RWPE1 (cell line): ENCODE results near the gene MPND.

Experiments
- CTCF ChIA-PET: fragments of 350-600 bp; sonication (Branson Sonifier 250); formaldehyde crosslinking; extraction: SDS; loops from one replicate; lab custom pipeline; 2021; lab: Yijun Ruan, JAX
- POLR2A ChIA-PET: fragments of 400-600 bp; formaldehyde crosslinking; extraction: SDS; loops from one replicate; lab custom pipeline; 2020; ENCODE audit warnings: antibody characterized with exemption; ENCODE audit not compliant: low non-redundant PET; lab: Yijun Ruan, JAX
- DNase-seq: peaks from one replicate; pipeline ENCODE4 v3.0.0; 2012; ENCODE audit warnings: low spot score
- H3K27ac ChIP-seq: fragments of 450-650 bp; 2 replicates; pipeline ENCODE4 v1.5.1; 2017
- CTCF ChIP-seq: fragments of 450-650 bp; conservative IDR thresholded peaks from 2 replicates; pipeline ENCODE4 v1.5.1; 2017; ENCODE audit warnings: low read depth, mild to moderate bottlenecking

MPND gene

DNA sequence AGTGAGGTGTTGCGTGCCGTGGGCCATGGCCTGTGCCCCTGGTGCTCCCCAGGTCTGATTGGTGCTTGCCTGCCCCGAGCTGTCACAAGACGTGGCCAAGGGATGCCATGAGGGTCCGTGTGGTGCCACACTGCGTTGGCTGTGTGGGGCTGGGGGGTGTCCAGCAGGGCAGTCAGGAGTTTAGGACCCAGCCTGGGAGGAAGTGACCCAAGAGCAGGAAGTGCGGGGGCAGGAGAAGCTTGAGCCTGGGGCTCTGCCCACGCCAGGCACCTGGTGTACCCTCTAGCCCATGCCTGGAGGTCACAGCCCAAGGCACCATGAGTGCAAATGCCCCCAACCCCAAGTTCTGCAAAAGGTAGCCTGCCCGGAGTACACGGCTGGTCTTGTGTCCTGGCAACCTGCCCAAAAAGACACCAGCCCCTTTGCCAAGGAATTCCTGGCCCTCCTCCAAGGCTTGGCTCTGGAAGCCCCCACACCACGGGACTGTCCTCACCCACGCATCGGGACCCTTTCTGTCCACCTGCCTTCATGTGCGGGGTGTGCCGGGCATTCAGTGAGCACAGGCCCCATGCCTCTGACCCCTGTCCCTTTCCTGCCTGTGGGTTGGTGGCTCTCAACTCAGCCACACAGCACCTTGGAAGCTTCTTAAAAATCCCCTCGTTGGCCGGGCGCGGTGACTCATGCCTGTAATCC, 24.9 kb downstream of the MPND start:
- DNase-seq, result no peak
- ChIA-PET POLR2A (no interaction called here), CTCF (interaction anchor here (0.6 to 0.8 kb wide), 2 partner anchors 22 to 228 kb away, joined by 3 to 4 read pairs; no protein-coding TSS in a partner anchor)
- no peak for TF ChIP-seq CTCF
- H3K27ac ChIP-seq, result peak overlapping the region; percentile 99

DNA sequence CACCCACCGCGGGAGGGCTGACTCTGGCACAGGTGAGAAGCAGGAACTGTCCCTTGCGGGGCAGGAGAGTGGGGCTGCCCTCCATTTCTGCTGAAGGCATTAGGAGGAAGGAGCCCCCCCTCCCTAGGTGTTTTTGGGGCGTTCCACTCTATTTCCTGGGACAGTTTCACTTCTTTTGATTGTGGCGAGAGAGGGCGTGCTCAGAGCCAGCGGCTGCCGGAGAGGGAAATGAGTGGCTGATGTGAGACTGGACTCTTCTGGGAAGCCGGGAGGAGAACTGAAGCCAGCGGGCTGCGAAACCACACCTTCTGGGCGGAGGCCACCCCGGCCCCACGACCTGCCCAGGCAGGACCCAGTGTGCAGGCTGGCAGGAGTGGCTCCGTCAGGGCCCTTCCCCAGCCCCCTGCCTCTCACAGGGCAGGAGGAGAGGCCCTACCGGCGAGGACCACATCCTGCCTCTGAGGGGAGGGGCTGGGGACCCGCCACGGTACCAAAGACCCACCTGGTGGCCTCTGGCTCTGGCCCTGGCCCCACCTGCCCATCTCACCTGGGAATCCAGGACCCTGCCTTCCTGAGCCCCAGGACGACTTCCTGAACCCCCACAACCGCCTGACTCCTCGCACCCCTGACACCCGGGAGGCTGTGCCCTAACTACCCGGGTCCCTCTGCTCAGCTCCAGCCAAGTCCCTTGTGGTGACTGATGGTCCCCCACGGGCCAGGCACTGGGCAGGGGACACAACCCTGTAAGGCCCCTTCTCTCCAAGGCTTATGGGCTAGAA, 25.9 kb downstream of the MPND start:
- POLR2A ChIA-PET, result no interaction called here
- peak; percentile 65 for DNase-seq
- TF ChIP-seq CTCF, result no peak
- peak overlapping the region; percentile 99 for H3K27ac ChIP-seq
- CTCF ChIA-PET, result interaction anchor here (0.8 to 2.2 kb wide), 7 partner anchors 10 to 102 kb away, joined by 3 to 9 read pairs (median 3); partner anchors contain the start of gene SH3GL1

GRCh38 chr19:4369888-4370260, 26.5 kb downstream of the MPND start:
- peak; percentile 43 for DNase-seq
- ChIA-PET POLR2A (interaction anchor here (0.7 kb wide), 1 partner anchor 31 kb away, joined by 3 read pairs; the partner anchor contains the start of gene SH3GL1), CTCF (interaction anchor here (0.6 to 2.2 kb wide), 13 partner anchors 9 to 103 kb away, joined by 3 to 9 read pairs (median 3); partner anchors contain the start of gene SH3GL1)
- peak overlapping the region; percentile 99 for H3K27ac ChIP-seq
- peak; percentile 77 for TF ChIP-seq CTCF

DNA sequence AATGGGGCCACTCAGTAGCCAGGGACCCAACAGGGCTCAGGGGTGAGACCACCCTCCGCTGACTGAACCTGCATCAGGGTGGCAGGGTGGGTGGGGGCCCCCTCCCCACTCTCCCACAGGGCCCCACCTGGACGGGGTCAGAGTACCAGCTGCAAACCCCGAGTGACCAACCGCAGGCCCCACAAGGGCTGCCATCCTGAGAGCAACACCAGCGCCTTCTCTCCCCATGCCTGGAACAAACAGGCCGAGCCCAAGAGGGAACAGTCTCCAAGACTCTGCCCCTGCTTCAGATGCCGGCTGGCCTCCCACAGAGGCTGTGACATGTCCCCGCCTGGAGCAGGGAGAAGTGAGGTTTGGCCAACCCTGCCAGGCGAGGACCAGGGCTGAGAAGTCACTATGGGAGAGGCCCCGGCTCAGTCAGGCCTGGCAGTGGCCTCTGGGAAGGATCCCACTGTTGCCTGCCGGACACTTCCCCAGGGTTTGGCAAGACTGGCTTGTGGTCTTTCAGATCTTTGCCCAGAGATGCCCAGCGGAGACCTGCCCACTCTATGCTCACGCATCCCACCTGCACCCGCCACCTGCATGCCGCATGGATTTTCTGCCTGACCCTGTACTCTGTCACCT, 27.2 kb downstream of the MPND start:
- DNase-seq, result no peak
- peak overlapping the region; percentile 99 for H3K27ac ChIP-seq
- POLR2A ChIA-PET, result interaction anchor here (0.7 kb wide), 1 partner anchor 30 kb away, joined by 3 read pairs; the partner anchor contains the start of gene SH3GL1
- CTCF ChIA-PET, result interaction anchor here (0.5 to 2.2 kb wide), 15 partner anchors 9 to 396 kb away, joined by 3 to 9 read pairs (median 3); partner anchors contain the start of gene SH3GL1
- TF ChIP-seq CTCF, result no peak

- H3K27ac ChIP-seq, result peak overlapping the region; percentile 99
- DNase-seq, result no peak
- no peak for TF ChIP-seq CTCF
- CTCF ChIA-PET, result interaction anchor here (0.5 to 2.2 kb wide), 3 partner anchors 19 to 397 kb away, joined by 3 to 9 read pairs (median 4); partner anchors contain the start of gene SH3GL1
- POLR2A ChIA-PET, result no interaction called here
These were observed 28.1 kb downstream of the MPND start for GRCh38 chr19:4371247-4372164.
